ENCODE measurements around the gene CSNK1A1.
"Not testable (repeated sequence)": the region's sequence is repeated elsewhere in the genome, so short reads cannot be mapped to it uniquely, and the experiment has no call there.

The CSNK1A1 gene

GRCh38 chr5:149526845-149527590 lies 24.2 kb downstream of the CSNK1A1 start:
- DNase-seq = no peak

GRCh38 chr5:149521739-149522685 lies 29.2 kb downstream of the CSNK1A1 start:
- DNase-seq = no peak

GRCh38 chr5:149519601-149520000 lies 31.6 kb downstream of the CSNK1A1 start:
- no peak for DNase-seq

- peak; percentile 22 for DNase-seq
Observed at GRCh38 chr5:149518620-149519019, 32.6 kb downstream of the CSNK1A1 start.

- no peak for DNase-seq
Observed at GRCh38 chr5:149517461-149518122, 33.6 kb downstream of the CSNK1A1 start.

- no peak for DNase-seq
Observed at GRCh38 chr5:149514512-149514911, 36.7 kb downstream of the CSNK1A1 start.

GRCh38 chr5:149513372-149513947 lies 37.8 kb downstream of the CSNK1A1 start:
- DNase-seq = not testable (repeated sequence)

- no peak for DNase-seq
Observed at GRCh38 chr5:149510136-149510535, 41.1 kb downstream of the CSNK1A1 start.

- DNase-seq = no peak
Observed at GRCh38 chr5:149504677-149505076, 46.6 kb downstream of the CSNK1A1 start.

- DNase-seq = no peak
Observed at GRCh38 chr5:149503006-149503405, 48.2 kb downstream of the CSNK1A1 start.

GRCh38 chr5:149500922-149501582 lies 50.2 kb downstream of the CSNK1A1 start:
- peak; percentile 66 for DNase-seq

- no peak for DNase-seq
Observed at GRCh38 chr5:149498724-149499336, 52.4 kb downstream of the CSNK1A1 start.

GRCh38 chr5:149497357-149497756 lies 53.9 kb downstream of the CSNK1A1 start:
- DNase-seq = peak; percentile 92

- no peak for DNase-seq
Observed at GRCh38 chr5:149496917-149497316, 54.3 kb downstream of the CSNK1A1 start.

- no peak for DNase-seq
Observed at GRCh38 chr5:149496166-149496565, 55.1 kb downstream of the CSNK1A1 start.

GRCh38 chr5:149495673-149496072 lies 55.6 kb downstream of the CSNK1A1 start:
- DNase-seq = no peak

GRCh38 chr5:149493316-149493715 lies 57.9 kb downstream of the CSNK1A1 start:
- DNase-seq = no peak

GRCh38 chr5:149492781-149493180 lies 58.5 kb downstream of the CSNK1A1 start:
- no peak for DNase-seq

- no peak for DNase-seq
Observed at GRCh38 chr5:149490599-149491485, 60.4 kb downstream of the CSNK1A1 start.

GRCh38 chr5:149489605-149490037 lies 61.6 kb downstream of the CSNK1A1 start:
- peak; percentile 80 for DNase-seq
